ENCODE measurements around the gene CRYGS.
"Not testable (repeated sequence)": the region's sequence is repeated elsewhere in the genome, so short reads cannot be mapped to it uniquely, and the experiment has no call there.

The CRYGS gene

GRCh38 chr3:186509423-186509822 is 34.8 kb downstream of the CRYGS start:
- H3K27ac ChIP-seq = no peak overlapping the region
- no peak for DNase-seq (ENCODE audit: low read depth, low spot score)
- TF ChIP-seq EZH2 (IDR thresholded peaks at IDR 0.05) (no peak), FOXP2 (optimal IDR thresholded peaks at IDR 0.05; ENCODE audit: control extremely low read depth, extremely low read length, insufficient read depth) (no peak), POLR2AphosphoS5 (IDR thresholded peaks at IDR 0.05; ENCODE audit: borderline replicate concordance, low read depth, low read length) (no peak)
- H3K4me3 ChIP-seq = no peak overlapping the region
- no peak overlapping the region for H3K9ac ChIP-seq (ENCODE audit: insufficient read length)
- H3K9me3 ChIP-seq (ENCODE audit: low read depth, low read length) = no peaks in the 10 kb centered on the region
- no peaks in the 10 kb centered on the region for H3K36me3 ChIP-seq (ENCODE audit: insufficient read depth, low read length)

GRCh38 chr3:186506857-186507256 is 37.3 kb downstream of the CRYGS start:
- Histone ChIP-seq H3K27ac (no peak overlapping the region), H3K9me3 (ENCODE audit: low read depth, low read length) (no peaks in the 10 kb centered on the region)
- DNase-seq (ENCODE audit: low read depth, low spot score) = no peak

GRCh38 chr3:186506191-186506739 is 37.9 kb downstream of the CRYGS start:
- DNase-seq (ENCODE audit: low read depth, low spot score) = no peak
- Histone ChIP-seq H3K9ac (ENCODE audit: insufficient read length) (no peak overlapping the region), H3K4me3 (no peak overlapping the region), H3K9me3 (ENCODE audit: low read depth, low read length) (no peaks in the 10 kb centered on the region), H3K27ac (no peak overlapping the region), H3K36me3 (ENCODE audit: insufficient read depth, low read length) (no peaks in the 10 kb centered on the region)
- TF ChIP-seq POLR2AphosphoS5 (IDR thresholded peaks at IDR 0.05; ENCODE audit: borderline replicate concordance, low read depth, low read length) = no peak
- no peak for TF ChIP-seq FOXP2 (optimal IDR thresholded peaks at IDR 0.05; ENCODE audit: control extremely low read depth, extremely low read length, insufficient read depth)
- no peak for TF ChIP-seq EZH2 (IDR thresholded peaks at IDR 0.05)

More at GRCh38 chr3:186506857-186507256, 37.3 kb downstream of the CRYGS start:
- TF ChIP-seq FOXP2 (optimal IDR thresholded peaks at IDR 0.05; ENCODE audit: control extremely low read depth, extremely low read length, insufficient read depth) = no peak
- TF ChIP-seq POLR2AphosphoS5 (IDR thresholded peaks at IDR 0.05; ENCODE audit: borderline replicate concordance, low read depth, low read length) = no peak
- no peak for TF ChIP-seq EZH2 (IDR thresholded peaks at IDR 0.05)
- Histone ChIP-seq H3K9ac (ENCODE audit: insufficient read length) (no peak overlapping the region), H3K4me3 (no peak overlapping the region), H3K36me3 (ENCODE audit: insufficient read depth, low read length) (no peaks in the 10 kb centered on the region)

GRCh38 chr3:186502966-186503712 is 41.0 kb downstream of the CRYGS start:
- H3K36me3 ChIP-seq (ENCODE audit: insufficient read depth, low read length) = no peaks in the 10 kb centered on the region
- no peak for DNase-seq (ENCODE audit: low read depth, low spot score)
- no peak overlapping the region for H3K9ac ChIP-seq (ENCODE audit: insufficient read length)
- no peak overlapping the region for H3K4me3 ChIP-seq
- H3K27ac ChIP-seq = no peak overlapping the region
- TF ChIP-seq EZH2 (IDR thresholded peaks at IDR 0.05) (no peak), POLR2AphosphoS5 (IDR thresholded peaks at IDR 0.05; ENCODE audit: borderline replicate concordance, low read depth, low read length) (no peak), FOXP2 (optimal IDR thresholded peaks at IDR 0.05; ENCODE audit: control extremely low read depth, extremely low read length, insufficient read depth) (no peak)
- no peaks in the 10 kb centered on the region for H3K9me3 ChIP-seq (ENCODE audit: low read depth, low read length)

GRCh38 chr3:186502138-186502948 is 41.8 kb downstream of the CRYGS start:
- no peak overlapping the region for H3K9ac ChIP-seq (ENCODE audit: insufficient read length)
- H3K27ac ChIP-seq = no peak overlapping the region
- TF ChIP-seq EZH2 (IDR thresholded peaks at IDR 0.05) (no peak), POLR2AphosphoS5 (IDR thresholded peaks at IDR 0.05; ENCODE audit: borderline replicate concordance, low read depth, low read length) (no peak), FOXP2 (optimal IDR thresholded peaks at IDR 0.05; ENCODE audit: control extremely low read depth, extremely low read length, insufficient read depth) (no peak)
- H3K36me3 ChIP-seq (ENCODE audit: insufficient read depth, low read length) = no peaks in the 10 kb centered on the region
- H3K9me3 ChIP-seq (ENCODE audit: low read depth, low read length) = no peaks in the 10 kb centered on the region
- H3K4me3 ChIP-seq = no peak overlapping the region
- no peak for DNase-seq (ENCODE audit: low read depth, low spot score)

GRCh38 chr3:186499949-186500348 is 44.2 kb downstream of the CRYGS start:
- not testable (repeated sequence) for H3K9ac ChIP-seq (ENCODE audit: insufficient read length)

GRCh38 chr3:186498022-186498421 is 46.2 kb downstream of the CRYGS start:
- not testable (repeated sequence) for H3K9me3 ChIP-seq (ENCODE audit: low read depth, low read length); H3K36me3 ChIP-seq (ENCODE audit: insufficient read depth, low read length); H3K9ac ChIP-seq (ENCODE audit: insufficient read length); H3K27ac ChIP-seq; DNase-seq (ENCODE audit: low read depth, low spot score); H3K4me3 ChIP-seq

More at GRCh38 chr3:186499949-186500348, 44.2 kb downstream of the CRYGS start:
- not testable (repeated sequence) for H3K27ac ChIP-seq; H3K9me3 ChIP-seq (ENCODE audit: low read depth, low read length); H3K4me3 ChIP-seq; H3K36me3 ChIP-seq (ENCODE audit: insufficient read depth, low read length); DNase-seq (ENCODE audit: low read depth, low spot score)

- Histone ChIP-seq H3K4me3 (no peak overlapping the region), H3K9me3 (ENCODE audit: low read depth, low read length) (no peaks in the 10 kb centered on the region), H3K36me3 (ENCODE audit: insufficient read depth, low read length) (no peaks in the 10 kb centered on the region), H3K9ac (ENCODE audit: insufficient read length) (no peak overlapping the region), H3K27ac (no peak overlapping the region)
- DNase-seq (ENCODE audit: low read depth, low spot score) = no peak
- TF ChIP-seq POLR2AphosphoS5 (IDR thresholded peaks at IDR 0.05; ENCODE audit: borderline replicate concordance, low read depth, low read length) (no peak), FOXP2 (optimal IDR thresholded peaks at IDR 0.05; ENCODE audit: control extremely low read depth, extremely low read length, insufficient read depth) (no peak), EZH2 (IDR thresholded peaks at IDR 0.05) (no peak)
Observed at GRCh38 chr3:186497608-186498007, 46.6 kb downstream of the CRYGS start.
